DOHH2 (cell line): ENCODE results near the gene TFAP2D.

Experiments used
- H3F3A ChIP-seq: fragments of 200-600 bp; sonication (generic), shearing (Covaris generic); 2 replicates; pipeline ENCODE4 v1.6.0; 2016; ENCODE audit warnings: antibody characterized with exemption, mild to moderate bottlenecking; ENCODE audit not compliant: control insufficient read depth, insufficient read depth
- H3K27ac ChIP-seq: fragments of 200-600 bp; sonication (generic); 2 replicates; pipeline ENCODE4 v1.5.1; 2014; ENCODE audit warnings: low read depth, mild to moderate bottlenecking, low read length, moderate library complexity
- H3K27me3 ChIP-seq: fragments of 200-600 bp; sonication (generic); 2 replicates; pipeline ENCODE4 v1.6.1; 2014; ENCODE audit warnings: mild to moderate bottlenecking, low read length, mixed read lengths; ENCODE audit not compliant: control insufficient read depth
- H3K36me3 ChIP-seq: fragments of 200-600 bp; sonication (generic); 2 replicates; pipeline ENCODE4 v1.6.1; 2014; ENCODE audit warnings: mild to moderate bottlenecking, low read length, moderate library complexity, mixed read lengths; ENCODE audit not compliant: control insufficient read depth
- H3K4me1 ChIP-seq: fragments of 200-600 bp; sonication (generic); 2 replicates; pipeline ENCODE4 v1.6.1; 2014; ENCODE audit warnings: mild to moderate bottlenecking, low read length, mixed read lengths; ENCODE audit not compliant: control insufficient read depth
- H3K4me2 ChIP-seq: fragments of 200-600 bp; sonication (generic); 2 replicates; pipeline ENCODE4 v1.6.0; 2014; ENCODE audit warnings: mild to moderate bottlenecking, low read length, moderate library complexity
- H3K4me3 ChIP-seq: fragments of 200-600 bp; sonication (generic); 2 replicates; pipeline ENCODE4 v1.5.1; 2014; ENCODE audit warnings: mild to moderate bottlenecking, low read length, mixed read lengths
- H3K79me2 ChIP-seq: fragments of 200-600 bp; sonication (generic); 2 replicates; pipeline ENCODE4 v1.6.1; 2014; ENCODE audit warnings: mild to moderate bottlenecking, low read length, mixed read lengths; ENCODE audit not compliant: control insufficient read depth
- H3K9me2 ChIP-seq: fragments of 200-600 bp; sonication (generic); replicated peaks from 2 replicates; pipeline ENCODE4 v1.6.1; 2014; ENCODE audit warnings: mild to moderate bottlenecking, low read length, mixed read lengths; ENCODE audit not compliant: control insufficient read depth
- H3K9me3 ChIP-seq: fragments of 200-600 bp; sonication (generic); 2 replicates; pipeline ENCODE4 v1.6.1; 2014; ENCODE audit warnings: antibody characterized with exemption, low read length, mixed read lengths; ENCODE audit not compliant: control insufficient read depth, insufficient read depth
- H4K20me1 ChIP-seq: fragments of 200-600 bp; sonication (generic); 2 replicates; pipeline ENCODE4 v1.6.0; 2014; ENCODE audit warnings: low read depth, mild to moderate bottlenecking, antibody characterized with exemption, low read length, moderate library complexity; ENCODE audit not compliant: control insufficient read depth, insufficient read depth
- EZH2phosphoT487 ChIP-seq: fragments of 200-600 bp; sonication (generic); IDR thresholded peaks from 2 replicates; pipeline ENCODE4 v1.6.1; 2017; ENCODE audit warnings: borderline replicate concordance, mild to moderate bottlenecking, antibody characterized with exemption, low read length, moderate library complexity, mixed read lengths
- TF ChIP-seq, protein P1 (sequence below): fragments of 200-600 bp; sonication (generic); IDR thresholded peaks from one replicate; pipeline ENCODE4 v1.5.1; 2014; ENCODE audit warnings: antibody characterized with exemption, mild to moderate bottlenecking, low read depth, low read length; ENCODE audit not compliant: poor library complexity, severe bottlenecking

Gene TFAP2D

DNA sequence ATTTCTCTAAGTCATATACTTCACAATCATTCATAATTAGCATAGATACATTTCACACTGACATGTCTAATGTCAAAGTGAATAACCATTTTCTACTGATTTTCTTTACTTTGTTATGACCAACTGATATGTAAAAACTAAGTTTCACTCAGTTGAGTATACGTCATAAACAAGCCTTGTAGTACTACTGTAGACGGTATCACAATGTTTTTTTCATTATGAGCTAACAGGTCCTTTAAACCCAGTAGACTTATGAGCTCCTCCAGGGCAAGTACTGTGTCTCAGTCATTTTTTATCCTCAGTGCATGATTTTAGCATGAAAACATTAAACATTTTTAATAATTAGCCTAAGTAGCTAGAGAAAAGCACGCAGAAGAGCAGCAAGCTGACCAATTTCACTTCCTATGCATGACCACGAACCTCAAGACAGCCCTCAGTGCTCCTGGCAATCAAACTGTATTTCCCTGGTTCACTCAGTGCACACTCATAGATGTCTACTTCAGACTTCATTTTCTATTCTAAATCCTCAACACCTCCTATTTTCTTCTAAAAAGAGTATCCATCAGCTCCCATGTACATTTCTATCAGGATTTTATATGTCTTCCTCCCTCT, 32.0 kb upstream of the TFAP2D start:
- no peaks in the 10 kb centered on the region for H3K79me2 ChIP-seq
- no peaks in the 10 kb centered on the region for H3K9me2 ChIP-seq
- H4K20me1 ChIP-seq: no peaks in the 10 kb centered on the region
- H3K4me3 ChIP-seq: no peak overlapping the region
- no peak overlapping the region for H3K27ac ChIP-seq
- no peaks in the 10 kb centered on the region for H3K4me1 ChIP-seq
- no peaks in the 10 kb centered on the region for H3K9me3 ChIP-seq
- no peak overlapping the region for H3K4me2 ChIP-seq
- H3K27me3 ChIP-seq: no peaks in the 10 kb centered on the region
- no peaks in the 10 kb centered on the region for H3K36me3 ChIP-seq
- TF ChIP-seq EZH2phosphoT487: no peak
- TF ChIP-seq, protein P1, sequence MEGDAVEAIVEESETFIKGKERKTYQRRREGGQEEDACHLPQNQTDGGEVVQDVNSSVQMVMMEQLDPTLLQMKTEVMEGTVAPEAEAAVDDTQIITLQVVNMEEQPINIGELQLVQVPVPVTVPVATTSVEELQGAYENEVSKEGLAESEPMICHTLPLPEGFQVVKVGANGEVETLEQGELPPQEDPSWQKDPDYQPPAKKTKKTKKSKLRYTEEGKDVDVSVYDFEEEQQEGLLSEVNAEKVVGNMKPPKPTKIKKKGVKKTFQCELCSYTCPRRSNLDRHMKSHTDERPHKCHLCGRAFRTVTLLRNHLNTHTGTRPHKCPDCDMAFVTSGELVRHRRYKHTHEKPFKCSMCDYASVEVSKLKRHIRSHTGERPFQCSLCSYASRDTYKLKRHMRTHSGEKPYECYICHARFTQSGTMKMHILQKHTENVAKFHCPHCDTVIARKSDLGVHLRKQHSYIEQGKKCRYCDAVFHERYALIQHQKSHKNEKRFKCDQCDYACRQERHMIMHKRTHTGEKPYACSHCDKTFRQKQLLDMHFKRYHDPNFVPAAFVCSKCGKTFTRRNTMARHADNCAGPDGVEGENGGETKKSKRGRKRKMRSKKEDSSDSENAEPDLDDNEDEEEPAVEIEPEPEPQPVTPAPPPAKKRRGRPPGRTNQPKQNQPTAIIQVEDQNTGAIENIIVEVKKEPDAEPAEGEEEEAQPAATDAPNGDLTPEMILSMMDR: no peak
- no peaks in the 10 kb centered on the region for H3F3A ChIP-seq

DNA sequence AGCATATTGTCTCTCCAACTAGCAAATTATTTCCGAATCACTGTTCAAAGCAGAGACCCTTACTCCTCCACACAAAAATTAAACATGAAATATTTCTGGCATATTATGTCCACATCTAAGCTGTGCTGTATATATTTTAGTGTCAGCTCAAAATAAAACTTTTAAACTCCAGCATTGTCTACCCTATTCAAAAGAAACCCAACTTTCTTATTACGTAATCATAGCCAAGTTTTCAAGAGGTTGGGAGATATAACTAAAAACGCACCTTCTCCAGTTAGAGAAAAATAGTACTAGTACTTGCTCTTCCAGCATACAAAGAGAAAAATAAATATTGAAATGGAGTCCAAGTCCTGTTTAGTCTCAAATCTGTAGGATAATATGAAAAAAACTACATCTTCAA, 24.1 kb upstream of the TFAP2D start:
- Histone ChIP-seq H3K79me2 (no peaks in the 10 kb centered on the region), H4K20me1 (no peaks in the 10 kb centered on the region), H3K27ac (no peak overlapping the region), H3K4me3 (no peak overlapping the region), H3K4me1 (no peaks in the 10 kb centered on the region), H3K9me3 (no peaks in the 10 kb centered on the region), H3K4me2 (no peak overlapping the region), H3K27me3 (no peaks in the 10 kb centered on the region), H3F3A (no peaks in the 10 kb centered on the region), H3K36me3 (no peaks in the 10 kb centered on the region), H3K9me2 (no peaks in the 10 kb centered on the region)
- no peak for TF ChIP-seq EZH2phosphoT487
- TF ChIP-seq, protein P1: no peak

DNA sequence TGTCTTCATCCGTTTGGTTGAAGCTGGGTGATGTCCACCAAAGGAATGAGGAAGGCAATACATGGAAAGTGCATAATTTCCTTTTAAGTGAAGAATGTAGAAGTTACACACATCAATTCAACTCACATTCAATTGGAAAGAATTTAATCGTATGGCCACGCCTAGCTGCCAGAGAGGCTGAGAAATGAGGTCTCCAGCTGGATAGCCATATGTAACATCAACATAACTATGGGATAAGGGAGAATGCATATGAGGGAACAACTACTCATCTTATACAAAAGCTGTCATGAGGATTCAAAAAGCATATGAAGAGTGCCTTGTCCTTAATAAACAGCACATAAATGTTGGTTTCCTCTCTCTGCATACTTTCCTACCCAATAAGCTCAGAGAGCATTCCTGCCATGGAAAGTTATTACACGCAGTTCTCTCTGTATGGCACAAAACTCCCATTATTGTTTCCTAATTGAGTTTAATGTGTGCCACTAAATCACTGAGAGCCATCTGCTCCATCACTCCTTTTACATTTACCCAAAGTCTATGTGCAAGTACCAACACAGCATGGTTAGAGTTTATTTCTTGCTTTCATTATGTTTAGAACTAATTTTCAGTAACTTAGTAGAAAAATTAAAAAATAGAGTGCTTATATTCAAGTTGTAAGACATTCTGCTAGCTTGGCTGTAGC, 21.4 kb upstream of the TFAP2D start:
- Histone ChIP-seq H3K9me3 (no peaks in the 10 kb centered on the region), H3K27me3 (no peaks in the 10 kb centered on the region), H3K79me2 (no peaks in the 10 kb centered on the region), H4K20me1 (no peaks in the 10 kb centered on the region), H3K4me2 (no peak overlapping the region), H3K4me3 (no peak overlapping the region), H3K4me1 (no peaks in the 10 kb centered on the region), H3K27ac (no peak overlapping the region), H3K9me2 (no peaks in the 10 kb centered on the region), H3F3A (no peaks in the 10 kb centered on the region), H3K36me3 (no peaks in the 10 kb centered on the region)
- TF ChIP-seq, protein P1: no peak
- TF ChIP-seq EZH2phosphoT487: no peak
